Kidney (tissue), 14 donors: Measurements from ENCODE around the gene ALOX5AP. TPM values are rescaled to one million over a fixed set of nuclear protein-coding genes. Genes with fewer than 3 reads are reported as not detected.

Experiments
- DNase-seq, 5 donors: peaks; one replicate each; pipeline ENCODE4 v3.0.0-alpha.2; 2013 to 2020
- FAIRE-seq: peaks from 2 replicates; lab custom pipeline; 2012; peaks lifted over from hg19 to GRCh38; lab: Jason Lieb, UNC
- H3K27ac ChIP-seq, 2 donors: one replicate each; pipeline ENCODE4 v1.7.0; 2013; ENCODE audit warnings: low read depth in 2 of 2, low read length in 2 of 2, inconsistent platforms in 1 of 2
- H3K27me3 ChIP-seq: one replicate; pipeline ENCODE4 v1.7.1; 2013; ENCODE audit warnings: low read length, inconsistent platforms; ENCODE audit not compliant: control insufficient read depth, insufficient read depth
- H3K36me3 ChIP-seq, 3 donors: one replicate each; pipeline versions ENCODE4 v1.7.0 to v1.7.1; 2013; ENCODE audit warnings: low read length in 3 of 3, control low read depth in 1 of 3, inconsistent platforms in 1 of 3; ENCODE audit not compliant: insufficient read depth in 3 of 3, control insufficient read depth in 2 of 3
- H3K4me1 ChIP-seq, 3 donors: one replicate each; pipeline versions ENCODE4 v1.7.0 to v1.7.1; 2013; ENCODE audit warnings: low read length in 3 of 3, inconsistent platforms in 1 of 3, low read depth in 1 of 3; ENCODE audit not compliant: control insufficient read depth in 2 of 3, insufficient read depth in 2 of 3
- H3K4me3 ChIP-seq, 3 donors: one replicate each; pipeline versions ENCODE4 v1.7.0 to v1.8.1; 2013; ENCODE audit warnings: low read length in 3 of 3, control low read depth in 1 of 3, inconsistent platforms in 1 of 3
- H3K9ac ChIP-seq, 3 donors: one replicate each; pipeline versions ENCODE4 v1.7.0 to v1.7.1; 2013; ENCODE audit warnings: low read length in 3 of 3, control low read depth in 1 of 3, inconsistent platforms in 1 of 3
- H3K9me3 ChIP-seq, 3 donors: one replicate each; pipeline versions ENCODE4 v1.7.0 to v1.7.1; 2013; ENCODE audit warnings: low read length in 3 of 3, control low read depth in 1 of 3, inconsistent platforms in 1 of 3; ENCODE audit not compliant: control insufficient read depth in 2 of 3, insufficient read depth in 1 of 3
- CTCF ChIP-seq: IDR thresholded peaks from 3 replicates; pipeline ENCODE4 v1.5.1; 2012; ENCODE audit warnings: mild to moderate bottlenecking, moderate library complexity, borderline replicate concordance; ENCODE audit not compliant: insufficient read depth; ENCODE audit errors: extremely low read depth
- intact Hi-C: fragments of 100-400 bp; cut with DNase I; formaldehyde crosslinking; loops from one replicate; pipeline ENCODE4 v1.11.1; 2022
- polyA plus RNA-seq: library from polyadenylated mRNA; stranded (reverse); fragments of 350-450 nt; fragmentation: Illumina TruSeq; extraction: RNeasy Lipid Tissue Mini Kit (QIAGEN cat#74804); gene quantifications from one replicate; pipeline ENCODE4 v1.2.3, GENCODE V29; 2014; ENCODE audit warnings: low read depth, low replicate concordance; ENCODE audit not compliant: insufficient read depth
- total RNA-seq: library from RNA; stranded (reverse); fragmentation: NEBNext Ultra II Directional; extraction: Animal tissue kit (Norgen Biotek cat#: 25700); gene quantifications from one replicate; pipeline ENCODE4 v1.2.1, GENCODE V29; 2021
- donor health status: control.
- donor health status: control.
- donor health status: control.
- donor health status: control.
- donor health status: control.
- donor health status: DM: yes; HTN: yes; CAD: no.
- donor health status: Normal renal cell carcinoma (clear cell type).

ALOX5AP gene
- total and polyA plus RNA-seq, 2 donors from 2014 or later, result 15.4 to 25.0 TPM

GRCh38 chr13:30720172-30720869, 15.0 kb upstream of the ALOX5AP start:
- H3K36me3 ChIP-seq, result no peaks in the 10 kb centered on the region
- no peaks in the 10 kb centered on the region for H3K27me3 ChIP-seq
- intact Hi-C loops, result no loop called here

DNA sequence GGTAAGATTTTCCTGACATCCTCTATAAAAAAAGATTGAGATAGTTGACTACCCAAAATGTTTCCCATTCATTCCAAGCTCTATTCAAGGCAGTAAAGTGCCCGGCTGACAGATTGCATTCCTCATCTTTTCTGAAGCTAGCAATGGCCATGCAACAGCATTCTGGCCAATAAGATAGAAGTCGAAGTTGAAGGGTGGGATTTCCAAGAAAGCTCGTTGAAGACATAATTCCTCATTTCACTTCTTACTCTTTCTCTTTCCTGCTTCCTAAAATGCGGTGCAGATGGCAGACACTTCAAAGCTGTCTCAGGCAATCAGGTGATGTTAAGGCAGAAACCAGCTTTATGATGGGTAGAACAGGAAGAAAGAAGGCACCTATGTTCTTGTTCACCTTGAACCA, 13.4 kb upstream of the ALOX5AP start:
- FAIRE-seq, result no peak
- Histone ChIP-seq H3K36me3 (no peaks in the 10 kb centered on the region), H3K27ac (no peak overlapping the region), H3K9ac (no peak overlapping the region), H3K4me1 (no peaks in the 10 kb centered on the region), H3K9me3 (no peaks in the 10 kb centered on the region), H3K4me3 (no peak overlapping the region), H3K27me3 (no peaks in the 10 kb centered on the region)
- intact Hi-C loops, result no loop called here
- TF ChIP-seq CTCF, result no peak
- no peak for DNase-seq

More at GRCh38 chr13:30720172-30720869, 15.0 kb upstream of the ALOX5AP start:
- DNase-seq (no peak), FAIRE-seq (no peak)
- TF ChIP-seq CTCF, result no peak
- Histone ChIP-seq H3K4me1 (no peaks in the 10 kb centered on the region), H3K27ac (no peak overlapping the region), H3K4me3 (no peak overlapping the region), H3K9me3 (no peaks in the 10 kb centered on the region), H3K9ac (no peak overlapping the region)

DNA sequence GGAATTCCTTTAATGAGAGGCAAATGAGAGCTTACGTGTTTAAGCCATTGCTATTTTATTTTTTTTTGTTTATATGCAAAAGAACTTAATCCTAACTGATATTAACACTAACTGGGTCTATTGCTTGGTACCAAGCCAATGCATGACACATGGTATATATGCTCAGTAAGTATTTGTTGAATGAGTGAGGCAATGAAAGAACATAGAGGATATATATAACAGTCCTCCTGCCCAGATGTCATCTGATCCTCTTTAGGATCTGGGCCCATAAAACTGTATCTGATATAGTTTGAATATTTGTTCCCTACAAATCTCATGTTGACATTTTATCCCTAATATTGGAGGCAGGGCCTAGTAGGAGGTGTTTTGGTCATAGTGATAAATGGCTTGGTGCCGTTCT, 13.0 kb upstream of the ALOX5AP start:
- H3K27me3 ChIP-seq, result no peaks in the 10 kb centered on the region
- intact Hi-C loops, result no loop called here
- TF ChIP-seq CTCF, result no peak
- no peaks in the 10 kb centered on the region for H3K4me1 ChIP-seq
- no peak overlapping the region for H3K27ac ChIP-seq
- DNase-seq (no peak), FAIRE-seq (no peak)
- H3K9ac ChIP-seq, result no peak overlapping the region
- H3K36me3 ChIP-seq, result no peaks in the 10 kb centered on the region
- H3K9me3 ChIP-seq, result no peaks in the 10 kb centered on the region
- H3K4me3 ChIP-seq, result no peak overlapping the region
